Measurements from ENCODE around the gene KCNJ11.

- TF ChIP-seq EZH2 (IDR thresholded peaks at IDR 0.05; ENCODE audit: insufficient read depth, poor library complexity, severe bottlenecking) (no peak), EZH2phosphoT487 (IDR thresholded peaks at IDR 0.05; ENCODE audit: insufficient read depth, low read depth) (no peak)
Observed at GRCh38 chr11:17432002-17432401, 43.5 kb upstream of the KCNJ11 start.
